ENCODE results near the gene UNC45A. TPM values are rescaled to one million over a fixed set of nuclear protein-coding genes. Genes with fewer than 3 reads are reported as not detected.

UNC45A gene
- total and polyA plus RNA-seq, 2 donors (not counting 1 experiment from before 2014, with no cell fraction given) = 56.3 to 79.0 TPM

DNA sequence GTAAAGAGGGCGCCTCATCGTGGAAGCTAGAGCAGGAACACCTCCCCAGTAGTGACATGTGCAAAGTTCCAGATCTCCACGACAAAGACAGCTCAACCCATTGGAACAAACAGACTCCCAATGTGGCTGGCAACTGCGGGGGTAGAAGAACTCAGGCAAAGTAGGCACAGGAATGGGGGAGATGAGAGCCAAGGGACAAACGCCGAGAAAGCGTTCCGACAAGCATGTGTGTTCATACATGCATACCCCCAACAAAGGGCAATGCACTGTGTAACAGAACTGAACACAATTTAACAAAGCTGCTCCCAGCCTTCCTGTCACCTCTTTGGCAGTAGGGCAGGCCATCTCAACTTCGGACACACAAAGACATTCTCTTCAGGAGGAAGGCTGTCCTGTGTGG is 31.2 kb downstream of the UNC45A start:
- Histone ChIP-seq H3K36me3 (replicated peaks in 1 of 2; ENCODE audit: control extremely low read depth in 1 of 2, control insufficient read depth in 1 of 2, extremely low read depth in 1 of 2, insufficient read depth in 2 of 2, low read length in 1 of 2) (peaks cover 0 to 27% of the 10 kb centered on the region in 2 experiments), H3K4me3 (ENCODE audit: control extremely low read depth in 1 of 5, extremely low read depth in 1 of 5, insufficient read depth in 1 of 5, low read depth in 2 of 5, low read length in 4 of 5) (no peak overlapping the region), H3K27ac (ENCODE audit: low read length in 2 of 2) (no peak overlapping the region), H3K79me2 (ENCODE audit: control insufficient read depth, insufficient read depth, low read length) (no peaks in the 10 kb centered on the region), H3K4me1 (ENCODE audit: control insufficient read depth in 2 of 2, insufficient read depth in 2 of 2, low read length in 2 of 2) (no peaks in the 10 kb centered on the region), H2AFZ (ENCODE audit: insufficient read depth, low read depth, low read length, poor library complexity, severe bottlenecking) (no peak overlapping the region), H3K9ac (ENCODE audit: low read length) (no peak overlapping the region), H4K20me1 (ENCODE audit: control insufficient read depth, insufficient read depth, low read length, poor library complexity, severe bottlenecking) (no peaks in the 10 kb centered on the region), H3K4me2 (replicated peaks; ENCODE audit: low read depth, low read length, poor library complexity, severe bottlenecking) (no peak overlapping the region), H3K27me3 (replicated peaks in 1 of 4; ENCODE audit: control extremely low read depth in 1 of 4, control insufficient read depth in 3 of 4, insufficient read depth in 4 of 4, low read length in 3 of 4) (no peaks in the 10 kb centered on the region), H3K9me3 (ENCODE audit: control extremely low read depth in 1 of 3, control insufficient read depth in 2 of 3, insufficient read depth in 1 of 3, low read length in 2 of 3) (no peaks in the 10 kb centered on the region)
- DNase-seq = no peak
- CTCF ChIA-PET = interaction anchor here (1.5 to 1.7 kb wide), 2 partner anchors 10 to 12 kb away, joined by 6 to 7 read pairs; partner anchors contain the start of gene RCCD1
- intact Hi-C loops (cut with micrococcal nuclease) = no loop called here
- no peak overlapping the region for H3K27ac Mint-ChIP-seq
- no peak for ATAC-seq (ENCODE audit: low read depth)
- no peaks in the 10 kb centered on the region for H3K9me3 Mint-ChIP-seq (ENCODE audit: insufficient read depth)
- no peaks in the 10 kb centered on the region for H3K27me3 Mint-ChIP-seq
- 96% methylated on average over 4 of the region's 9 CpGs for WGBS (ENCODE audit: insufficient coverage)
- no peaks in the 10 kb centered on the region for H3K4me1 Mint-ChIP-seq
- TF ChIP-seq EZH2 (IDR thresholded peaks at IDR 0.05; ENCODE audit: borderline replicate concordance, insufficient read depth, low read depth, low read length, poor library complexity, severe bottlenecking) = no peak
- TF ChIP-seq, protein P1, sequence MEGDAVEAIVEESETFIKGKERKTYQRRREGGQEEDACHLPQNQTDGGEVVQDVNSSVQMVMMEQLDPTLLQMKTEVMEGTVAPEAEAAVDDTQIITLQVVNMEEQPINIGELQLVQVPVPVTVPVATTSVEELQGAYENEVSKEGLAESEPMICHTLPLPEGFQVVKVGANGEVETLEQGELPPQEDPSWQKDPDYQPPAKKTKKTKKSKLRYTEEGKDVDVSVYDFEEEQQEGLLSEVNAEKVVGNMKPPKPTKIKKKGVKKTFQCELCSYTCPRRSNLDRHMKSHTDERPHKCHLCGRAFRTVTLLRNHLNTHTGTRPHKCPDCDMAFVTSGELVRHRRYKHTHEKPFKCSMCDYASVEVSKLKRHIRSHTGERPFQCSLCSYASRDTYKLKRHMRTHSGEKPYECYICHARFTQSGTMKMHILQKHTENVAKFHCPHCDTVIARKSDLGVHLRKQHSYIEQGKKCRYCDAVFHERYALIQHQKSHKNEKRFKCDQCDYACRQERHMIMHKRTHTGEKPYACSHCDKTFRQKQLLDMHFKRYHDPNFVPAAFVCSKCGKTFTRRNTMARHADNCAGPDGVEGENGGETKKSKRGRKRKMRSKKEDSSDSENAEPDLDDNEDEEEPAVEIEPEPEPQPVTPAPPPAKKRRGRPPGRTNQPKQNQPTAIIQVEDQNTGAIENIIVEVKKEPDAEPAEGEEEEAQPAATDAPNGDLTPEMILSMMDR (IDR thresholded peaks at IDR 0.05) = no peak
- POLR2A ChIA-PET = no interaction called here
- H3K4me3 Mint-ChIP-seq = no peak overlapping the region

DNA sequence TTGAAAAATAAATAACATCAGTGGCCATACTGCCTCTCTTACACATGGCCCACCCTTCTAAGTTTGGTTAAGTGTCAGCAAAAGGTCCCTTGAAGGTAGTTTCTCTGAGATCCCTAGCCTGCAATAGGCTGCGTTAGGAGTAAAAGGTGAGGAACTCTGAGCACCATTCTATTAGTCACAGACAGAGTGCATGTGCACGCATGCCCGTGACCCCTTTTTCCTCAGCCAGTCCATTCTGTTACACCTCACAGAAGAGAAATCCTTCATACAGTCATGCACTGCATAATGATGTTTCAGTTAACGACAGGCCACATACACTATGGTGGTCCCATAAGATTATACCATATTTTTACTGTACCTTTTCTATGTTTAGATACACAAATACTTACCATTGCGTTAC is 32.1 kb downstream of the UNC45A start:
- H3K9ac ChIP-seq (ENCODE audit: low read length) = no peak overlapping the region
- ChIA-PET CTCF (interaction anchor here (1.7 kb wide), 1 partner anchor 13 kb away, joined by 7 read pairs; the partner anchor contains the start of gene RCCD1), POLR2A (no interaction called here)
- peaks cover 0 to 24% of the 10 kb centered on the region in 2 experiments for H3K36me3 ChIP-seq (replicated peaks in 1 of 2; ENCODE audit: control extremely low read depth in 1 of 2, control insufficient read depth in 1 of 2, extremely low read depth in 1 of 2, insufficient read depth in 2 of 2, low read length in 1 of 2)
- ATAC-seq (ENCODE audit: low read depth) (no peak), DNase-seq (no peak)
- Mint-ChIP-seq H3K9me3 (ENCODE audit: insufficient read depth) (no peaks in the 10 kb centered on the region), H3K4me3 (no peak overlapping the region), H3K27ac (no peak overlapping the region), H3K27me3 (no peaks in the 10 kb centered on the region), H3K4me1 (no peaks in the 10 kb centered on the region)
- no peaks in the 10 kb centered on the region for H3K79me2 ChIP-seq (ENCODE audit: control insufficient read depth, insufficient read depth, low read length)
- no peak overlapping the region for H2AFZ ChIP-seq (ENCODE audit: insufficient read depth, low read depth, low read length, poor library complexity, severe bottlenecking)
- TF ChIP-seq, protein P1 (IDR thresholded peaks at IDR 0.05) = no peak
- TF ChIP-seq EZH2 (IDR thresholded peaks at IDR 0.05; ENCODE audit: borderline replicate concordance, insufficient read depth, low read depth, low read length, poor library complexity, severe bottlenecking) = no peak
- H3K4me1 ChIP-seq (ENCODE audit: control insufficient read depth in 2 of 2, insufficient read depth in 2 of 2, low read length in 2 of 2) = no peaks in the 10 kb centered on the region
- no peak overlapping the region for H3K27ac ChIP-seq (ENCODE audit: low read length in 2 of 2)
- intact Hi-C loops (cut with micrococcal nuclease) = no loop called here
- no peak overlapping the region for H3K4me2 ChIP-seq (replicated peaks; ENCODE audit: low read depth, low read length, poor library complexity, severe bottlenecking)
- no peaks in the 10 kb centered on the region for H4K20me1 ChIP-seq (ENCODE audit: control insufficient read depth, insufficient read depth, low read length, poor library complexity, severe bottlenecking)
- H3K27me3 ChIP-seq (replicated peaks in 1 of 4; ENCODE audit: control extremely low read depth in 1 of 4, control insufficient read depth in 3 of 4, insufficient read depth in 4 of 4, low read length in 3 of 4) = no peaks in the 10 kb centered on the region
- 100% methylated on average over 4 of the region's 5 CpGs for WGBS (ENCODE audit: insufficient coverage)
- H3K4me3 ChIP-seq (ENCODE audit: control extremely low read depth in 1 of 5, extremely low read depth in 1 of 5, insufficient read depth in 1 of 5, low read depth in 2 of 5, low read length in 4 of 5) = no peak overlapping the region
- no peaks in the 10 kb centered on the region for H3K9me3 ChIP-seq (ENCODE audit: control extremely low read depth in 1 of 3, control insufficient read depth in 2 of 3, insufficient read depth in 1 of 3, low read length in 2 of 3)
